HFFc6 (cell line): ENCODE data around the gene KANK3. TPM values are rescaled to one million over a fixed set of nuclear protein-coding genes. Genes with fewer than 3 reads are reported as not detected.
"Not testable (repeated sequence)": the region's sequence is repeated elsewhere in the genome, so short reads cannot be mapped to it uniquely, and the experiment has no call there.

Experiments
- DNase-seq: peaks from one replicate; pipeline ENCODE4 v3.0.0-alpha.2; 2018
- H3K27ac Mint-ChIP-seq: 2 replicates; pipeline ENCODE4 v1.8.0; 2020; ENCODE audit warnings: mild to moderate bottlenecking, mixed read lengths
- H3K27me3 Mint-ChIP-seq: 2 replicates; pipeline ENCODE4 v1.8.0; 2021; ENCODE audit warnings: mild to moderate bottlenecking, moderate library complexity, mixed read lengths; ENCODE audit not compliant: insufficient read depth
- H3K36me3 Mint-ChIP-seq: 2 replicates; pipeline ENCODE4 v1.8.0; 2021; ENCODE audit warnings: low read depth, mixed read lengths
- H3K4me1 Mint-ChIP-seq: 2 replicates; pipeline ENCODE4 v1.8.0; 2020; ENCODE audit warnings: low read depth, mixed read lengths
- H3K4me3 Mint-ChIP-seq: 2 replicates; pipeline ENCODE4 v1.8.0; 2020; ENCODE audit warnings: mild to moderate bottlenecking, moderate library complexity, mixed read lengths
- H3K9me3 Mint-ChIP-seq: 2 replicates; pipeline ENCODE4 v1.8.0; 2020; ENCODE audit warnings: mild to moderate bottlenecking, mixed read lengths
- CTCF ChIP-seq: fragments of 200-600 bp; sonication (generic); IDR thresholded peaks from 2 replicates; pipeline ENCODE4 v1.5.0; 2021; ENCODE audit warnings: antibody characterized with exemption, mild to moderate bottlenecking
- total RNA-seq, 6 experiments: library from RNA; stranded (reverse); fragmentation: NEBNext Ultra II Directional; extraction: Animal tissue kit (Norgen Biotek cat#: 25700); gene quantifications; 2 replicates in 1 of 6; 3 replicates in 5 of 6; pipeline ENCODE4 v1.2.3, GENCODE V29; 2021

Gene KANK3
- total RNA-seq, 6 experiments from 2014 or later, result 0.26 to 0.30 TPM; not detected in 4

- Mint-ChIP-seq H3K4me1 (peaks cover 20% of the 10 kb centered on the region), H3K4me3 (peak within 1 kb of the TSS; percentile 100), H3K9me3 (no peaks in the 10 kb centered on the region), H3K27ac (peak within 1 kb of the TSS; percentile 100), H3K36me3 (peaks cover 28% of the 10 kb centered on the region), H3K27me3 (no peaks in the 10 kb centered on the region; the same call in none of the 2 replicates)
- peak; percentile 26; the same call in 1 of the 2 replicates for TF ChIP-seq CTCF
- DNase-seq, result peak; percentile 93
These were observed 21.7 kb downstream of the KANK3 start, which contains the start of the genes NDUFA7 and RPS28 for GRCh38 chr19:8321067-8321985. TSS of gene NDUFA7 (minus strand) at chr19:8321375. CDS start at chr19:8321358, 17 bp downstream. TSS of gene RPS28 (plus strand) at chr19:8321496. CDS start at chr19:8321531, 35 bp downstream.

- no peak for DNase-seq
- Mint-ChIP-seq H3K36me3 (peaks cover 28% of the 10 kb centered on the region), H3K4me1 (peaks cover 20% of the 10 kb centered on the region), H3K4me3 (peak overlapping the region; percentile 100), H3K27ac (peak overlapping the region; percentile 100), H3K27me3 (no peaks in the 10 kb centered on the region; the same call in none of the 2 replicates), H3K9me3 (no peaks in the 10 kb centered on the region)
- no peak for TF ChIP-seq CTCF
These were observed 22.4 kb downstream of the KANK3 start for GRCh38 chr19:8320564-8321066.

- TF ChIP-seq CTCF, result no peak
- Mint-ChIP-seq H3K36me3 (peaks cover 28% of the 10 kb centered on the region), H3K27ac (peak overlapping the region; percentile 100), H3K27me3 (no peaks in the 10 kb centered on the region; the same call in none of the 2 replicates), H3K9me3 (no peaks in the 10 kb centered on the region), H3K4me3 (peak overlapping the region; percentile 100), H3K4me1 (peaks cover 20% of the 10 kb centered on the region)
- DNase-seq, result no peak
These were observed 23.1 kb downstream of the KANK3 start for GRCh38 chr19:8319807-8320520.

- H3K9me3 Mint-ChIP-seq, H3K4me3 Mint-ChIP-seq, H3K27me3 Mint-ChIP-seq, DNase-seq, H3K27ac Mint-ChIP-seq: not testable (repeated sequence)
- Mint-ChIP-seq H3K36me3 (peaks cover 33% of the 10 kb centered on the region), H3K4me1 (peaks cover 20% of the 10 kb centered on the region)
These were observed 24.2 kb downstream of the KANK3 start for GRCh38 chr19:8318835-8319234.

- Mint-ChIP-seq H3K9me3 (no peaks in the 10 kb centered on the region), H3K27me3 (no peaks in the 10 kb centered on the region; the same call in 1 of the 2 replicates), H3K4me1 (peaks cover 12% of the 10 kb centered on the region), H3K27ac (no peak overlapping the region), H3K4me3 (no peak overlapping the region), H3K36me3 (peaks cover 18% of the 10 kb centered on the region)
- no peak for DNase-seq
- TF ChIP-seq CTCF, result no peak
These were observed 26.5 kb downstream of the KANK3 start for GRCh38 chr19:8316351-8317125.

GRCh38 chr19:8314981-8315640 lies 28.0 kb downstream of the KANK3 start:
- not testable (repeated sequence) for H3K4me1 Mint-ChIP-seq, H3K27ac Mint-ChIP-seq, H3K9me3 Mint-ChIP-seq, H3K4me3 Mint-ChIP-seq, DNase-seq, H3K27me3 Mint-ChIP-seq
- peaks cover 12% of the 10 kb centered on the region for H3K36me3 Mint-ChIP-seq
